ENCODE measurements around the gene MSGN1.

Gene MSGN1

DNA sequence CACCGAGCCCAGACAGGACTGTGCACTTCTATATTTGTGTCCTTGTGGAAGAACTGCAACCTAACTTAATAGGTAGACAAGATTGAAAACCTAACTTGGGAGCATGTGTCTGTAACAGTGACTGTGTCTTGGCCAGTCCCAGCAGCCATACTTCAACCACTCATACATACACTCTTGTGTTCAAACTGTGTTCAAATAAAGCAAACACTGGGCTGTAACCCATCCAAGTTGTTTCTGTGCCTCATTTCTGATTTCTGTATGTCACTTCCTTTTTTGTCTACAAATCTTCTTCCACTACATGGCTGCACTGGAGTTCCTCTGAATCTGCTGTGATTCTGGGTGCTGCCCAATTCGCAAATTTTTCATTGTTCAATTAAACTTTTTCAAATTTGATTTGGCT lies 31.0 kb downstream of the MSGN1 start:
- H3K9me3 ChIP-seq (ENCODE audit: insufficient read depth, low read depth, low read length) = no peaks in the 10 kb centered on the region
- H3F3A ChIP-seq (ENCODE audit: low read depth) = no peaks in the 10 kb centered on the region
- H4K20me1 ChIP-seq (ENCODE audit: insufficient read depth, low read length, poor library complexity, severe bottlenecking) = no peaks in the 10 kb centered on the region
- TF ChIP-seq EZH2phosphoT487 (IDR thresholded peaks at IDR 0.05; ENCODE audit: borderline replicate concordance) = no peak
- no peaks in the 10 kb centered on the region for H3K79me2 ChIP-seq (ENCODE audit: insufficient read depth, low read length)
- no peaks in the 10 kb centered on the region for H3K4me1 ChIP-seq (ENCODE audit: insufficient read depth, low read length, poor library complexity, severe bottlenecking)
- H2AFZ ChIP-seq (ENCODE audit: low read length) = no peak overlapping the region
- no peaks in the 10 kb centered on the region for H3K27me3 ChIP-seq (ENCODE audit: insufficient read depth, low read length, poor library complexity, severe bottlenecking)
- H3K9me2 ChIP-seq (replicated peaks; ENCODE audit: low read depth, low read length) = no peaks in the 10 kb centered on the region
- H3K4me3 ChIP-seq (ENCODE audit: low read length, poor library complexity, severe bottlenecking) = no peak overlapping the region
- no peak overlapping the region for H3K9ac ChIP-seq (ENCODE audit: low read depth, low read length, poor library complexity, severe bottlenecking)
- no peak overlapping the region for H3K4me2 ChIP-seq (ENCODE audit: low read depth, low read length, poor library complexity, severe bottlenecking)
- H3K36me3 ChIP-seq (ENCODE audit: insufficient read depth, low read length) = no peaks in the 10 kb centered on the region

DNA sequence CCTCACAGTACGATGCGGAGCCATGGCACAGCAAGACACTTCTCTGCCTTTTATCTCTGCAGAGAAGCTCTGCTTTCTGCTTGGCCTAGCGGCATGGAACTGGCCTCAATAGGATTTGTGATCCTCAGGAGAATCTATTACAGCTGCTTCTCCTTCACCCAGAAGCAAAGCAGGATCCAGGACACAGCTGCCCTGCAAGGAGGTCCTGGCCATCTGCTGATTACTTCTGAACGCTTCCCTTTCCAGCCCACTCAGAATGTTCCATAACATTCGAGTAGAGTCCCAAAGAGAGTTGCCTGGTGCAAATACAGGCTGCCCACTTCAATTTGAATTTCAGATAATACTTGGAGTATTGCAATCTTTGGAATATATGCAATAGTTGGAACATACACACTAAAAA lies 33.0 kb downstream of the MSGN1 start:
- H2AFZ ChIP-seq (ENCODE audit: low read length) = no peak overlapping the region
- TF ChIP-seq, protein P1, sequence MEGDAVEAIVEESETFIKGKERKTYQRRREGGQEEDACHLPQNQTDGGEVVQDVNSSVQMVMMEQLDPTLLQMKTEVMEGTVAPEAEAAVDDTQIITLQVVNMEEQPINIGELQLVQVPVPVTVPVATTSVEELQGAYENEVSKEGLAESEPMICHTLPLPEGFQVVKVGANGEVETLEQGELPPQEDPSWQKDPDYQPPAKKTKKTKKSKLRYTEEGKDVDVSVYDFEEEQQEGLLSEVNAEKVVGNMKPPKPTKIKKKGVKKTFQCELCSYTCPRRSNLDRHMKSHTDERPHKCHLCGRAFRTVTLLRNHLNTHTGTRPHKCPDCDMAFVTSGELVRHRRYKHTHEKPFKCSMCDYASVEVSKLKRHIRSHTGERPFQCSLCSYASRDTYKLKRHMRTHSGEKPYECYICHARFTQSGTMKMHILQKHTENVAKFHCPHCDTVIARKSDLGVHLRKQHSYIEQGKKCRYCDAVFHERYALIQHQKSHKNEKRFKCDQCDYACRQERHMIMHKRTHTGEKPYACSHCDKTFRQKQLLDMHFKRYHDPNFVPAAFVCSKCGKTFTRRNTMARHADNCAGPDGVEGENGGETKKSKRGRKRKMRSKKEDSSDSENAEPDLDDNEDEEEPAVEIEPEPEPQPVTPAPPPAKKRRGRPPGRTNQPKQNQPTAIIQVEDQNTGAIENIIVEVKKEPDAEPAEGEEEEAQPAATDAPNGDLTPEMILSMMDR (conservative IDR thresholded peaks at IDR 0.05; ENCODE audit: low read length) = no peak
- TF ChIP-seq EZH2phosphoT487 (IDR thresholded peaks at IDR 0.05; ENCODE audit: borderline replicate concordance) = no peak
- no peaks in the 10 kb centered on the region for H3K27me3 ChIP-seq (ENCODE audit: insufficient read depth, low read length, poor library complexity, severe bottlenecking)
- no peaks in the 10 kb centered on the region for H3F3A ChIP-seq (ENCODE audit: low read depth)
- no peak overlapping the region for H3K4me2 ChIP-seq (ENCODE audit: low read depth, low read length, poor library complexity, severe bottlenecking)
- H3K36me3 ChIP-seq (ENCODE audit: insufficient read depth, low read length) = no peaks in the 10 kb centered on the region
- no peaks in the 10 kb centered on the region for H3K79me2 ChIP-seq (ENCODE audit: insufficient read depth, low read length)
- H3K9me3 ChIP-seq (ENCODE audit: insufficient read depth, low read depth, low read length) = no peaks in the 10 kb centered on the region
- no peaks in the 10 kb centered on the region for H3K4me1 ChIP-seq (ENCODE audit: insufficient read depth, low read length, poor library complexity, severe bottlenecking)
- no peaks in the 10 kb centered on the region for H4K20me1 ChIP-seq (ENCODE audit: insufficient read depth, low read length, poor library complexity, severe bottlenecking)
- no peak overlapping the region for H3K9ac ChIP-seq (ENCODE audit: low read depth, low read length, poor library complexity, severe bottlenecking)
- H3K9me2 ChIP-seq (replicated peaks; ENCODE audit: low read depth, low read length) = no peaks in the 10 kb centered on the region
- no peak overlapping the region for H3K4me3 ChIP-seq (ENCODE audit: low read length, poor library complexity, severe bottlenecking)

DNA sequence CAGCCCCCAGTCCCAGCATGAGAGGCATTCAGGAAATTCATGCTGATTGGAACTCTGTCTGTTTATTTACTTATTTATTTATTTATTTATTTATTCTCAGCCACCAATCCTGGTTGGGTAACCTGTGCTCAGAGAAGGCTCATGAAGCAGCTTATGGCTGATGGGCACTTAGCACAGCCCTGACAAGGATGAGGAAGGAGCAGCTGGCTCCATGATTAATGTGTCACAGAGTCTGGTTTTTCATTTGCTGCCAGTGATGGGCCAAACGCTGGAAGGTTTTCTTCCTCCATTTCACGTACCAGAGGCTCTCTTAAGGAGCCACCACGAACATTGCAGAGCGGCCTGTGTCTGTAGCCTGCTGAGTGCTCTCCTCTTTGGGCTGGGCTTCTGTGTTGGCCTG lies 33.9 kb downstream of the MSGN1 start:
- H3F3A ChIP-seq (ENCODE audit: low read depth) = no peaks in the 10 kb centered on the region
- no peak overlapping the region for H2AFZ ChIP-seq (ENCODE audit: low read length)
- no peak overlapping the region for H3K9ac ChIP-seq (ENCODE audit: low read depth, low read length, poor library complexity, severe bottlenecking)
- H3K79me2 ChIP-seq (ENCODE audit: insufficient read depth, low read length) = no peaks in the 10 kb centered on the region
- H3K4me2 ChIP-seq (ENCODE audit: low read depth, low read length, poor library complexity, severe bottlenecking) = no peak overlapping the region
- no peak overlapping the region for H3K4me3 ChIP-seq (ENCODE audit: low read length, poor library complexity, severe bottlenecking)
- H3K4me1 ChIP-seq (ENCODE audit: insufficient read depth, low read length, poor library complexity, severe bottlenecking) = no peaks in the 10 kb centered on the region
- H3K27me3 ChIP-seq (ENCODE audit: insufficient read depth, low read length, poor library complexity, severe bottlenecking) = no peaks in the 10 kb centered on the region
- H3K9me2 ChIP-seq (replicated peaks; ENCODE audit: low read depth, low read length) = no peaks in the 10 kb centered on the region
- H3K36me3 ChIP-seq (ENCODE audit: insufficient read depth, low read length) = no peaks in the 10 kb centered on the region
- TF ChIP-seq, protein P1 (conservative IDR thresholded peaks at IDR 0.05; ENCODE audit: low read length) = no peak
- no peak for TF ChIP-seq EZH2phosphoT487 (IDR thresholded peaks at IDR 0.05; ENCODE audit: borderline replicate concordance)
- no peaks in the 10 kb centered on the region for H3K9me3 ChIP-seq (ENCODE audit: insufficient read depth, low read depth, low read length)
- H4K20me1 ChIP-seq (ENCODE audit: insufficient read depth, low read length, poor library complexity, severe bottlenecking) = no peaks in the 10 kb centered on the region
